ENCODE data around the gene MCRS1.
"Not testable (repeated sequence)": the region's sequence is repeated elsewhere in the genome, so short reads cannot be mapped to it uniquely, and the experiment has no call there.

The MCRS1 gene

DNA sequence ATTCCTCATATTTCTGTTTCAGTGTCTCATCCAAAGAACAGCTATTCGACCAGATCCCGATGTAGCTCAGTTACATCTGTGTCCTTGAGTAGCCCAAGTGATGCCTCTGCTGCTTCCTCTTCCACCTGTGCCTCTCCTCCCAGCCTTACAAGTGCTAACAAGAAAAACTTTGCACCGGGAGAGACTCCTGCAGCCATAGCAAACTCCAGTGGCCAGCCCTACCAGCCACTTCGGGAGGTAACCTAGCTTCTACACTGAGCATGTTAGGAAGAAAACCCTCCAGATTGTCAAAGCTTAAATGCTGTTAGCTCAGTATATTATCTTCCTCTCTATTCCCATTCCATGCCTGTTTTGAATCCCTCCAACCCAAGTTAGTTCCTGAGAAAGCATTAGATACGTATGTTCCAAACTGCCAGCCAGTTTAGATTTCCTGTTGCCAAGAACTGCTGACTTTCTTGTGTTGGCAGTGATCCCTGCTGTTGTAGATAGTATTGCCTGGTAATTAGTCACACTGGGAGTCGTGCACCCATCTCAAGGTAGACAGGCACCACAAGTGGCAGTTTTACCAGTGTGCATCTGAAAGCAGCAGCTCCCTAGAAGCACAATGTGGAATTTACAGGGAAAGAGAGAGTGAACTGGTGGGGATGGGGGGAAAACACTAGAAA is 43.1 kb downstream of the MCRS1 start:
- TF ChIP-seq TAF1 (IDR thresholded peaks at IDR 0.05; ENCODE audit: borderline replicate concordance, low read depth, low read length): no peak
- no peak for TF ChIP-seq POLR2A (IDR thresholded peaks at IDR 0.05; ENCODE audit: low read depth, low read length)
- no peak for TF ChIP-seq POLR2AphosphoS5 (IDR thresholded peaks at IDR 0.05; ENCODE audit: low read depth, low read length)
- no peak for DNase-seq (ENCODE audit: insufficient read length)
- peak; percentile 33 for FAIRE-seq

DNA sequence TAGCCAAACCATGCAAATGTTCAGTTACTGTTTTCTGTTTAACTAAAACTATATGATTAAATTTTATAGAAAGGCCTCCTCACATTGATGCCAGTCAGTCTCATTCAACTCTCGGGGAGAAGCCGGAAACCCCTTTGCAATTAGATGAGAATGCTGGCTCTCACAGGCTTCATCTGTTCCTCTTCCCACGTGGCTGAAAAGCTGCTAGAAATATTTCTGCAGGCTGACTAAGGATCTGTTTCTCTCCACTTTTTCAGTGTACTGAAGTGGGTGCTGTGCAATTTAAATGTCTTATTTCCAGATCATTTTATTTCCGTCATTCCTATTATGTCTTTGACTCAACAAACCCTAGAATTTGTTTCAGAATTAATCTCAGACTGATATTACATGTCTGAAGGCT is 46.6 kb downstream of the MCRS1 start:
- DNase-seq (ENCODE audit: insufficient read length) (no peak), FAIRE-seq (no peak)
- TF ChIP-seq POLR2A (IDR thresholded peaks at IDR 0.05; ENCODE audit: low read depth, low read length) (no peak), TAF1 (IDR thresholded peaks at IDR 0.05; ENCODE audit: borderline replicate concordance, low read depth, low read length) (no peak), POLR2AphosphoS5 (IDR thresholded peaks at IDR 0.05; ENCODE audit: low read depth, low read length) (no peak)

DNA sequence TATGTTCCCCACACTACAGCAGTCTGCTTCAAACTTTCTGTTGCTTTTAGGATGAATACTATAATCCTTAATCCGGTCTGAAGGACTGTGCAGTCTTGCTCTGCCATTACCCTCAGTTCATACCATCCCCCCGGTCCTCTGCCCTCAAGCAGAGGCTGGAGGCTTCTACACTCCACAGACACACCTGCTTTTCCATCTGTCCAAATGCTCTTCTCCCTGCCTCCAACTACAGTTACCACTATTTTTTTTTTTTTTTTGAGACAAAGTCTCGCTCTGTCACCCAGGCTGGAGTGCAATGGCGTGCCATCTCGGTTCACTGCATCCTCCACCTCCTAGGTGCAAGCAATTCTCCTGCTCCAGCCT is 48.4 kb downstream of the MCRS1 start:
- DNase-seq (ENCODE audit: insufficient read length) (no peak), FAIRE-seq (no peak)
- no peak for TF ChIP-seq TAF1 (IDR thresholded peaks at IDR 0.05; ENCODE audit: borderline replicate concordance, low read depth, low read length)
- TF ChIP-seq POLR2A (IDR thresholded peaks at IDR 0.05; ENCODE audit: low read depth, low read length): no peak
- TF ChIP-seq POLR2AphosphoS5 (IDR thresholded peaks at IDR 0.05; ENCODE audit: low read depth, low read length): no peak

- no peak for DNase-seq (ENCODE audit: insufficient read length)
- FAIRE-seq: no peak
- no peak for TF ChIP-seq POLR2AphosphoS5 (IDR thresholded peaks at IDR 0.05; ENCODE audit: low read depth, low read length)
- TF ChIP-seq POLR2A (IDR thresholded peaks at IDR 0.05; ENCODE audit: low read depth, low read length): no peak
- no peak for TF ChIP-seq TAF1 (IDR thresholded peaks at IDR 0.05; ENCODE audit: borderline replicate concordance, low read depth, low read length)
These were observed 48.9 kb downstream of the MCRS1 start for GRCh38 chr12:49518914-49519573.

DNA sequence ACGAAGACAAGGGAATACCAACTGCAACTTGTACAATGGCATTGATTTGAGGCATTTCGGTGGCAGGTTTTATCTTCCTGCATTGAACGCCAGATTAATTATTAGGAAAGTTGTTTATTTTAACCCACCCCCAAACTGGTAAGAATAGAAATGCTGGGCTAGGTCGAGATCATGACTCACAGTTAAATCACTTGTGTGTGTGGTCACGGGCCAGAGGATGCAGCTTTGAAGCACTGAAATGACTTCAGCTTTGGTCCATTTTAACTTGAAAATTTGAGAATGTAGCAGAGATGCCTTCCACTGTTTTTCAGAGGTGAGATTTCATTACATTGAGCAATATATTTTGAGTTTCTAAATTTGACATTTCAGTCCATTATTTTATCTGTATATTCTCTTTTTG is 52.7 kb downstream of the MCRS1 start:
- no peak for DNase-seq (ENCODE audit: insufficient read length)
- TF ChIP-seq POLR2A (IDR thresholded peaks at IDR 0.05; ENCODE audit: low read depth, low read length): no peak
- no peak for TF ChIP-seq POLR2AphosphoS5 (IDR thresholded peaks at IDR 0.05; ENCODE audit: low read depth, low read length)
- no peak for TF ChIP-seq TAF1 (IDR thresholded peaks at IDR 0.05; ENCODE audit: borderline replicate concordance, low read depth, low read length)
- no peak for FAIRE-seq

GRCh38 chr12:49512546-49512945 is 55.4 kb downstream of the MCRS1 start:
- DNase-seq (ENCODE audit: insufficient read length) (no peak), FAIRE-seq (no peak)
- no peak for TF ChIP-seq TAF1 (IDR thresholded peaks at IDR 0.05; ENCODE audit: borderline replicate concordance, low read depth, low read length)
- TF ChIP-seq POLR2A (IDR thresholded peaks at IDR 0.05; ENCODE audit: low read depth, low read length): no peak
- no peak for TF ChIP-seq POLR2AphosphoS5 (IDR thresholded peaks at IDR 0.05; ENCODE audit: low read depth, low read length)

GRCh38 chr12:49511410-49511809 is 56.5 kb downstream of the MCRS1 start:
- DNase-seq (ENCODE audit: insufficient read length) (no peak), FAIRE-seq (no peak)
- no peak for TF ChIP-seq POLR2A (IDR thresholded peaks at IDR 0.05; ENCODE audit: low read depth, low read length)
- no peak for TF ChIP-seq TAF1 (IDR thresholded peaks at IDR 0.05; ENCODE audit: borderline replicate concordance, low read depth, low read length)
- no peak for TF ChIP-seq POLR2AphosphoS5 (IDR thresholded peaks at IDR 0.05; ENCODE audit: low read depth, low read length)

DNA sequence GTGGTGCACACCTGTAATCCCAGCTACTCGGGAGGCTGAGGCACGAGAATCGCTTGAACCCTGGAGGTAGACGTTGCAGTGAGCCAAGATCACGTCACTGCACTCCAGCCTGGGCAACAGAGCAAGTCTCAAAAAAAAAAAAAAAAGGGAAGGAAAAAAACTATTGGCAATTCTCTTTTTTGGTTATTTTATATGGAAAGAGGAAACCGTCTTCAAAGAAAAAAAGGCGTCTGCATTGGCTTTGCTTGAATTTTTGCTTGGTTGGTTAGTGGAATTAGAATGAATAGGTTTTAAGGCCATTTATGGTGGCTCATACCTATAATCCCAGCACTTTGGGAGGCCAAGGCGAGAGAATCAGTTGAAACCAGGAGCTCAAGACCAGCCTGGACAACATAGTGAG is 58.3 kb downstream of the MCRS1 start:
- FAIRE-seq; DNase-seq (ENCODE audit: insufficient read length): not testable (repeated sequence)

Data from GM12892 (cell line).